NCI-H1417 treated with DMSO at 0.1 percent for 48 hours (cell line): ENCODE measurements around the gene ZNF2.
"Not testable (repeated sequence)": the region's sequence is repeated elsewhere in the genome, so short reads cannot be mapped to it uniquely, and the experiment has no call there.

Source experiments
- DNase-seq: peaks from one replicate; lab custom pipeline; 2025; lab: John Stamatoyannopoulos, UW

The ZNF2 gene

DNA sequence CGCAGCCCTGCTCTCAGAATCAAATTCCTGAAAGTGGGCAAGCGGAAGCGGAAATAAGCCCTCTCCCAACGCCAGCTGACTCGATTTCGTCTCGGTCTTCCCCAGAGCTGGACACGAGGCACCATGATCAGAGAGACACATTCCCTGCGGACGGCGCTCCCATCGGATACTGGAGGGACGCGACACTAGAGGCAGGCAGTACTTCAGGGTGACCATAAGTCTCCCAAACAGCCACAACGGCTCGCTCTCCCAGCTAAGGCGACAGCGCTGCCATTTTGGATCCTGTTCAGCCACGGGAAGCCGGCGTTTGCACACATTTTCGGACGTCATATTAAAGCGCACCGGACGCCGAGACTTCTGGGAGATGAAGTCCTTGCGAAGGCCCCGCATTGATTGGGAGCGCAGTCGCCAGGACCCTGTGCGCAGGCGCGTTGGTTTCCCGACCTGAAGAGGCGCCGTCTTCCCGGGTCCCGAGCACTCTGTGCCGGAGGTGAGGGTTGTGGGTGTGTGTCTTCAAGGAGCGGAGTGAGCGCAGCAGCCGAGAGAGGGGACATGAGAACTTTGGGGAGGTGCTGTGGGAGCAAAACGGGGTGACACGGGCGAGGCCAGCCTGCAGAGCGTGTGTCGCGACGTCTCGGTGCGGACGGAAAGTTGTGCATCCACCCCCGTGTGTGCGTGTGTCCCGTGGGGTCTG is at the start of gene ZNF2:
Gene ZNF2, plus strand, starts transcription at position 439 of the 694 bp plus-strand sequence. CDS start 10,418 bp downstream, outside the sequence.
- DNase-seq, result peak; percentile 81

- no peak for DNase-seq
Observed at GRCh38 chr2:95121093-95121406, 44.6 kb upstream of the ZNF2 start.

DNA sequence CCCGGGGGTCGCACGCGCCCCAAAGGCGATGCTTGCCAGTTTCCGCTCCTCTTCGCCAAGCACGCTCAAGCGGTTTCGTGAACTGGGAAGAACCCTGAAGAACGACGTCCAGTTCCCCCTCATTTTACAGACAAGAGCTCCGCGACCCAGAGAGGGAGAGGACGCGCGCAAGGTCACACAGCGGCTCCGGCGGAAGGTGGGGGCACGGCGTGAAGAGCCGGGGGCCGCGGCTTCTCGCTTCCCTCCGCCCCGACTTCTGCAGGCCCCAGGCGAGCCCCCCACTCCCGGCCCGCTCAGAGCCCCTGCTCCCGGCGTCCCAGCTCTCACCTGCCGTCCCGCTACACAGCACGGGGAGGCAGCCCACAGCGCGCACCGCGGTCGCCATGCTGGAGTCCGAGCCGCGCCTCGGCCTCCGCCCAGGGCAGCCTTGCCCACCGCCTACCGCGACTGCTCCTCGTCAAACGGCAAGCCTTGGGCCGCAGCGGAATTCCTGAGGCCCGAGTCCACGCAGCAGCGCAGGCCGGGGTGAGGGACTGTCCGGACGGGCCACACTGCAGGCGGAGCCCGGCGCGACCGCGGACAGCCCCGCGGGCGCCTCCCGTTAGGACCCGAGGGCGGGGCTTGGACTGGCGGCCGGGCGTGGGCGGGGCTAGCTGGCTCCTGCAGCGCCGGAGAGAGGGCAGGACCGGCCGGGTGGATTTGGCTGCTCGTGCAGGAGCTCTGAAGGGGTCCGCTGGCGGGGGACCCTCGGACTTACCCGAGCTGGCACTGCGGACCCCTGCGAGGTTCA is 44.0 kb upstream of the ZNF2 start, which contains the start of gene MRPS5:
Gene MRPS5, minus strand, starts transcription at position 402 of the 790 bp plus-strand sequence. Its CDS starts 17 bp downstream, at position 385.
- DNase-seq, result no peak

DNA sequence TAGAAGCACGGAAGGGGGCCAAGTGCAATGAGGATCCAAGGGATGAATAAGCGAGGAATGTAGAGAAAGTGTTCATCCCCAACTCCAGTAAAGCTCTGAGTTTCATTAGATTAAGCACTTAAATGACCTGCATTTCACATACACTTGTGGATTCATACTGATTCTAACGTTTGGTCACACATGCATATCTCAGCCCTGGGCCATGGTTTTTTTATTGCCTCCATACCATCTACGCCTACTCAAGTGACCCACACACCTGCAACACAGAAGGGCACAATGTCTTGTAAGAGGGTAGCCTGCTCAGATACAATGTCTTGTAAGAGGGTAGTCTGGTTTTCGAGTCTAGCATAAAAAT is 43.4 kb upstream of the ZNF2 start:
- no peak for DNase-seq

DNA sequence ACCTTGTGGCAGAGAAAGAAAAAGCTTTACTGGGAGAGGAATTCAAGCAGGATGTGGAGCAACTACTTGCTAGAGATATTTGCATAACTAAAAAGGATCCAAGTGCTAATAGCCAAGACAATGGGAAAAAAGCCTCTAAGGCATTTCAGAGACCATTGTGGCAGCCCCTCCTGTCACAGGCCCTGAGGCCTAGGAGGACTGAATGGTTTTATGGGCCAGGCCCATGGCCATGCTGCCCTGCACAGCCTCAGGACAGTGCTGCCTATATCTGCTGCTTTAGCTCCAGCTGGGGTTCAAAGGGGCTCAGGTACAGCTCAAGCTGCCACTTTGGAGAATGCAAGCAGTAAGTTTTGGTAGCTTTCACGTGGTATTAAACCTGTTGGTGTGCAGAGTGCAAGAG is 26.9 kb upstream of the ZNF2 start:
- no peak for DNase-seq

GRCh38 chr2:95143838-95144237 is 21.8 kb upstream of the ZNF2 start:
- DNase-seq, result no peak

- DNase-seq, result no peak
Observed at GRCh38 chr2:95149397-95149984, 16.1 kb upstream of the ZNF2 start.

GRCh38 chr2:95158441-95158840 is 7.2 kb upstream of the ZNF2 start:
- DNase-seq, result no peak

GRCh38 chr2:95158891-95159619 is 6.6 kb upstream of the ZNF2 start:
- no peak for DNase-seq

- no peak for DNase-seq
Observed at GRCh38 chr2:95159690-95160449, 5.7 kb upstream of the ZNF2 start, which contains the start of gene ZNF514. Gene ZNF514, minus strand, starts transcription at chr2:95159848. Its CDS starts 6,595 bp downstream, at chr2:95153253.

DNA sequence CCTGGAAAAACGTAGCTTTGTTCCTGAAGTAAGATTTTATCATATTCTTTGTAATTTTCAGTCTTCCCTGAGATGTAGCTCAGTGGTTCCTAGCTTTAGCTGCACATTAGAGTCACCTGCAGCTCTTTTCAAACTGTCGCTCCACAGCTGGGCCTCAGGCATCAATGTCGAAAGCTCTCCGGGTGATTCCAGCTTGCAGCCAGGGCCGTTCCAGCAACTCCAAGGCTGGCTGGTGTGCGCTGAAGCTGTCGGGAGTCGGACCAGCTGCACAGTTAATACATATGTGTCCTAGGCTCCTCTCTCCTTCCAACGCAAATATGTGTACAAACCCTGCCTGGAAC is 609 bp upstream of the ZNF2 start:
- DNase-seq, result no peak

DNA sequence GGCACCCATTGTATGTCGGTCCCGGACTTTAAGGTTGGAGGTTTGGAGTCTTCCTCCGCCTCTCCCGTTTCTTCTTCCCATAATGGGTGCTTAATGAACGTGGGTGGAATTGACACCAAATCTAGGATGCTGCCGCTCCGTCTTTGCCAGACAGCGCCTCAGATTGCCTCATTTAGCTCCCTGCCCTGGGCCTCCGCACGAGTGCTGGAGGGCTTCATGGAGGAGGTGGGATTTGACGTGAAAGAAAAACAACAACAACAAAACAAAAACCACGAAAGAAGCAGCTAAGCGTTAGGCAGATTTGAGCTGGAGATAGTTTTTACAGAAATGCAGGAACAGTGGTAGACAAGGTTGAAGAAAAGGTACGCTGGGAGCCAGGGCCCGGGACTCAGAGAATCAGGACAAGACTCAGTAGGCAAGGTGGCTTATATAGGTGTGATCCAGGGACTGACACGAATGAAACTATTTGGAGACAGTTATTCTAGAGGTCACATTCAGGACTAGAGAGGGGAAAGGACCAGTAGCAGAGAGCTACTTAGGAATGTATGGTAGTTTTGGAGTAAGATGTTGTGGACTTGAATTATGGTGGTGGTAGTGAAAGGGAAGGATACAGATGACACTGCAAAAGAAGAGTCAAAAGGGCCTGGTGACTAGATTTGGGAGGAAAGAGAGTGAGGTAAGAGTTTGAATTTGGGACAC is 605 bp downstream of the ZNF2 start:
- DNase-seq, result no peak

DNA sequence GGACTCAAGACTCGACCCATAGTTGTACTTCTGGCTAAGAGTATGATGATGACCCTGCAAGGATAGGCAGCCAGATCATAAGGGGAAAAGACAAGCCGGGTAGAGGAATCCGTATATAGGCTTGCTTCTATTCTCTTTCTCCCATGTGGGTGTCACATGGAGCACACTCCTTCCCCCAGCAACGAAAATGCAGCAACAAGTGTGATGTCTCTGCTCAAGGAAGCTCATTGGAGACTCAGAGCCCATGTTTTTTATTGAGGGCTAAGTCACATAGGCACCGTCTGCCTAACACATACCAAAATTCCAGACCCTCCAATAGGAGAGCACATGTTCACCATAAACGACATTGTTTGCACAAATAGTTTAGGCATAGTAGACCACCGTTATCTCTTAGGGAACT is 6.3 kb downstream of the ZNF2 start:
- no peak for DNase-seq

DNA sequence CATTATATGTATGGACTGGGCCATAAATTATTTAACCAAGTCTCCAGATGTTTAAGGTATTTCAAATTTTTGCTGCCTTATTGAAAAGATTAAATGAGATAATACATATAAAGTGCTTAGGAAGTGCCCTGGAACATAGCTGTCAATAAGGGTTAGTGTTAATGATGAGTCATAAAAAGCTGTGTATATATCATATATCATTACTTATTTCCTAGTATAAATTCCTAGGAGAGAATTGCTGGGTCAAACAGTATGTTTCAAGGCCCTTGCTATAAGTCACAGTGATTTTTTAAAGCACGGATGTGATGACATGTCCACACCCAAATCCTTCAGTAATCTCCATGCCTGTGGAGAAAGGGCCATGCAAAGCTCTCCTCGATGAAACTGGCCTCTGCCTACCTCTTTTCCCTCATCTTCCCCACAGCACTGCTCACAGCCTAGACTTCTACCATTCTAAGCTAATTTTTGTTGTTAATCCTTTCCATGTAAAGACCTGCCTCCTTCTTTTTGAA is 8.5 kb downstream of the ZNF2 start:
- DNase-seq, result no peak

DNA sequence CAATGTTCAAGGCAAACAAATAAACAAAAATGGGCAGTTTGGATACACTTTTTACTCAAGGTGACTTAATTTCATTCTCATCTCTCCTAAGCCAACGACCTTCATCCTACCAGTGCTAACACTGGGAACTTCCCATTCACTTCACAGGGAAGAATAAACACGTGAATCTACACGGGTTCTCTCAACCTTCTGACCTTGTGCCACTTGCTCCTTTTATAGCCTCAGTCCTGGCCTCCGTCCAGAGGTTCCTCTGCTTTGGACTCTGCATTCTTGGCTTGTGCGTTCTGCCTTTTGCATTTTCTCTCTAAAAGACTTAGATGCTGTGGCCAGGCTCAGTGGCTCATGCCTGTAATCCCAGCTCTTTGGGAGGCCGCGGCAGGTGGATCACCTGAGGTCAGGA is 13.8 kb downstream of the ZNF2 start:
- no peak for DNase-seq

GRCh38 chr2:95181774-95182173 is 16.2 kb downstream of the ZNF2 start:
- no peak for DNase-seq

DNA sequence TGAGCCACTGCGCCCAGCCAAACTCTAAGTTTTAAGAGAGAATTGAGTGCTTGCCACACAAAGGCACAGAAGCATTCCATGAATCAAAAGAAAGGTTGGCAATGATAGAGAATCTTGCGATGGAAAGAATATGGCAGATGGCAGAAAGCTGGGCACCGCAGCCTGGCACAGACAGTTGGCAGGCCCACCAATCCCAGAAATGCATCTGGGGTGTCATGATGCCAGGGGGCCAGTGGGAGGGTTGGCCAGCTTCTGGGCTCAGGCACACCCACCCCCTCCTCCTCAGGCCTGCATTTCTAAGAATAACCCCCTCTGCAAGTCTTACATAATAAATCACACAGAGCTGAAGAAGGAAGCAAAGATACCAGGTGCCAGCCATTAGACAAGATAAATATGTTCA is 19.6 kb downstream of the ZNF2 start:
- DNase-seq, result no peak

DNA sequence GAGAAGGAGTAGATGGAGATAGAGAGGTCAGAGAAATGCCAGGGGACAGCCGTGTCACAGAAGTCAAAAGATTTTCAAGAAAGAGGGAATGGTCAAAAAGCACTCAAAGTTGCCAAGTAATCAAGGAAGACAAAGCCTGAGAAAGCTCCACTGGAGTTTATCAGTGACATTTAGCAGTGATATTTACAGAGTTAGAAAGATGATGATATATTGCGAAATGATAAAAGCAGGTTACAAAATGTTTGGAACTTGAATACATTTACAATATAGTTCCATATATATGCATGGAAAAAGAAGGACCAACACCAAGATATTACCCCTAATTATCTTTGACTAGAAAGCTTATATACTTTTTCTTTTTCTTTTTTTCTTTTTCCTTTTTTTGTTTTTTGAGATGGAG is 20.4 kb downstream of the ZNF2 start:
- no peak for DNase-seq

DNA sequence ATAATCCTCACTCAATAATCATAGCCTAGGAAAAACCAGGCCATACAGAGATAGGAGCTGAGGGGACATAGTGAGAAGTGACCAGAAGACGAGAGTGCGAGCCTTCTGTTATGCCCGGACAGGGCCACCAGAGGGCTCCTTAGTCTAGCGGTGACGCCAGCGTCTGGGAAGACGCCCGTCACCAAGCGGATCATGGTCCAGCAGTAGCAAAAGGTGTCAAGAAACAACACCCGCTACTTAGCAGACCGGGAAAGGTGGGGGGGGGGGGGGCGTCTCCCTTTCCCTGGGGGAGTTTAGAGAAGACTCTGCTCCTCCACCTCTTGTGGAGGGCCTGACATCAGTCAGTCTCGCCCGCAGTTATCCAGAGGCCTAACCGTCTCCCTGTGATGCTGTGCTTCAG is 27.3 kb downstream of the ZNF2 start:
- DNase-seq, result not testable (repeated sequence)

GRCh38 chr2:95203911-95204310 is 38.3 kb downstream of the ZNF2 start:
- no peak for DNase-seq

- no peak for DNase-seq
Observed at GRCh38 chr2:95204396-95204795, 38.8 kb downstream of the ZNF2 start.
